ENCODE data around the gene HHAT.

GRCh38 chr1:210681158-210681557 is 352.5 kb downstream of the HHAT start:
- TF ChIP-seq CTCF (IDR thresholded peaks at IDR 0.05; ENCODE audit: low read length) (no peak), EZH2 (IDR thresholded peaks at IDR 0.05; ENCODE audit: borderline replicate concordance, low read length) (no peak)

Measured in OCI-LY1 (cell line).